SIG-M5 treated with dmso at 0.1 percent for 504 hours (cell line): ENCODE data around the gene THAP3.
A peak's percentile ranks its signal among the peaks of the same experiment; 100 is the strongest.
"Not testable (repeated sequence)": the region's sequence is repeated elsewhere in the genome, so short reads cannot be mapped to it uniquely, and the experiment has no call there.

Source experiments
- DNase-seq: peaks from one replicate; lab custom pipeline; 2025; ENCODE audit not compliant: unreplicated experiment; lab: John Stamatoyannopoulos, UW

Gene THAP3

DNA sequence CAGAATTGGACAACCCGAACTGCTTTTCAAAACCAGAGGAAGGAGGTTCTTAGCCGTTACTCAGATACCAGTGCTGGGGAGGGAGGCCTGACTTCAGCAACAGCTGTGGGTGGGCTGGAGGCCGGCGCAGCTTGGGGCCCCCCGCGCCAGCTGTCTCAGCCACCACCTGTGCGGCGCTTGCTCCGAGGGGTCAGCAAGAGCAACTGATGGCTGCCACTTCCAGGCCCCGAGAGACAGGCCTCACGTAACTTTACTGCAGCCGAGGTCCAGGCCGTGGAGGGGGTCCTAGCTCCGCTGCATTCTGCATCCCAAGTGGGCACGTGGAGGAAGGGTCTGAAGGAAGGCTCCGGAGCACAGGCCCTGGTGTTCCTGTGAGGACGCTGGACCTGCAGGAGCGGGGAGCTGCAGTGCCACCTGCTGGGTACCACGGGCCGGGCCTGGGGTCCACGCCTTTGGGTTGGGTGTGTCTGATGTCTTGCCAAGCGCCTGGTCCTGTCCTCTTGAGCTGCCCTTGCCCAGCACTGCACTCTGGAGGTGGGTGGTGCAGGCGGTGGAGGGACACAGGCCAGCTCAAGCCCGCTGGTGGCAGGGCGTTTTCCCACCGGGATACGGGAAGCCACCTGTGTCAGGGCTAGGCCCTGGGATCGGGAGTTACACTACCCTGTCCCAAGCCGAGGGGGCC lies 9.8 kb downstream of the THAP3 start:
- DNase-seq = no peak

DNA sequence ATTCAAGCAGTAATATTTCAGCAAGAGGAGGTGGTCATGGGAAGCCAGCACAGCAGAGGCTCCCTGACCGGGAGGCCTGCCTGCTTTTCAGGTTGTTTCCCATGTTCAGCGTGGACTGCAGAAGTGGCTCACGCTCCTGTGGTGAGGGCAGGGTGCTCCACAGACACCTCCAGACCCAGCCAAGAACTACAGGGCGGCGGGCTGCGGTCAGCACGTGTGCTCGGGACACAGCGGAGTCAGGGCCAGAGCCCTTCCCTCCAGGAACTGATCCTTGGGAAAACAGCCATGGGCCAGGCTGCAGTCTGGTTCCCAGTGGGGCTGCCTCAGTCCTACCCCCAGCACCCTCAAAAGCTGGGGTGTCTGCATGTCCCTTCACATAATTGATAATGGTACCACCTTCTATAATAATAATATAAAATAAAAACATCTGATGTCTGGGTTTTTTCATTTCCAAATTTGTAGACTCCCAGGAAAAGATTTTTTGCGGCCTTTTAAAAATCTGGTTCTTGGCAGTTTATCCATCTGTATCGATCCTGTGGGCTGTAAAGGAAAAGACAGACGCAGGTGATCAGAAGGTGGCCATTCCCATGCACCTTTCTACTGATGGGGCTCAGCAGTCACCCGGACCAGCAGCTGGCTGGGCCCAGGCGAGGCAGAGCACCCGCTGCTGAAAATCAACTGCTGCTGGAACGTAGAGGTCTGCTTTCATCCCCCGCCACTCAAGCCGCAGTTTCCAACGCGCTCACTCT lies 10.7 kb downstream of the THAP3 start:
- DNase-seq = no peak

GRCh38 chr1:6635910-6636760 lies 11.5 kb downstream of the THAP3 start:
- DNase-seq = no peak

DNA sequence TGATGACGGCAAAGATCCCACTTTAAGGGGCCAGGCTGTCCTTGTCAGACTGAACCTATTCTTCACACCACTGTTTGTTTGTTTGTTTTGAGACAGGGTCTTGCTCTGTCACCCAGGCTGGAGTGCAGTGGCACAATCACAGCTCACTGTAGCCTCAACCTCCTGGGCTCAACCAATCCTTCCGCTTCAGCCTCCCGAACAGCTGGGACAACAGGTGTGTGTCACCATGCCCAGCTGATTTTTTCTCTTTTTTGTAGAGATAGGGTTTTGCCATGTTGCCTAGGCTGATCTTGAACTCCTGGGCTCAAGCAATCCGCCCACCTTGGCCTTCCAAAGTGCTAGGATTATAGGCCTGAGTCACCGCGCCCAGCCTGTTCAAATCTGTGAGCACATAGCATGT lies 12.1 kb downstream of the THAP3 start:
- not testable (repeated sequence) for DNase-seq

DNA sequence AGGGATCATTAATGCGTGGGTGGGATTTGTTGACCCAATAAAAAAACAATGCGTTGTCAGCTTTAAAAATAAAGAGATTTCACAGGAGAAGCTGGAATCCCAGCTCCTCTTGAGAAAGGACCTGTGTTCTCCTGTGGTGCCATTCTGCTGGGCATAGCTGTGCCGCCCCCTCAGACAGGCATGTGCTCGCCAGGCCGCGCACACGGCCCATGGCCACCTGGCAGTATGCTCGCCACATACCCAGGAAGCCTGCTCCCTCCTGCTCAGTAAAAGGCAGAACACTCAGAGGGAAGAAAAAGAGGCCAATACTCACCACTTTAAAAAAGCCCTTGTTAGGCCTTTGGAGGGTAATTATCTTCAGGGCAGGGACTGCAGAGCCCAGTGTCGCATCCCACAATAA lies 13.1 kb downstream of the THAP3 start:
- DNase-seq = no peak

DNA sequence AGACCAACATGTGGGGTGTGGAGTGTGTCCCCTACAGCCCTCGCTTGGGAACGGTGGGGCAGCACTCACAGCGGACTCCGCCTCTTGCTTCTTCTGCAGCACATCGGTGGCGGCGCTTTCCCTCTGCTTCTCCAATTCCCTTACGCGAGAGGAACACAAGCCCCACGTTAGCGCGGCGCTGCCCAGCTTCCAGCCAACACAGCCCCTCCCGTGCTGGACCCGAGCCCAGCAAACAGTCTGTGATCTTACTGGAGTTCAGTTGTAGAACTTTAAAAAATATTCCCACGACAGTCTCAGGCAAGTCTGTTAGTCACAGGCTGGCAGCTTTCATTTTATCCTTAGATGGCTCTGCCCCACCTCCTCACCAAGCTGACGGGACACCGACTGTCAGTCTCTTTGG lies 13.6 kb downstream of the THAP3 start:
- DNase-seq = no peak

DNA sequence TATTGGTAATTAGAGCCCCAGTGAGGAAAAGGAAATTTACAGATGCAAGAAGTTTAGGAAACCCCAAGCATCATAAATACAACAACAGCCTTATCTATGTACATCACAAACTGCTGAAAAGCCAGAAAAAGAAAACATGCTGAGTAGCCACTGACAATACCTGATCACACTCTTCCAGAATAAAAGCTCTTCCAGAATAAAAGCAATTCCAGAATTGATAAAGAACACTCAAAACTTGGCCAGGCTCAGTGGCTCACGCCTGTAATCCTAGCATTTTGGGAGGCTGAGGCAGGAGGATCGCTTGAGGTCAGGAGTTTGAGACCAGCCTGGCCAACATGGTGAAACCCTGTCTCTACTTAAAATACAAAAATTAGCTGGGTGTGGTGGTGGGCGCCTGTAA lies 16.2 kb downstream of the THAP3 start:
- not testable (repeated sequence) for DNase-seq

DNA sequence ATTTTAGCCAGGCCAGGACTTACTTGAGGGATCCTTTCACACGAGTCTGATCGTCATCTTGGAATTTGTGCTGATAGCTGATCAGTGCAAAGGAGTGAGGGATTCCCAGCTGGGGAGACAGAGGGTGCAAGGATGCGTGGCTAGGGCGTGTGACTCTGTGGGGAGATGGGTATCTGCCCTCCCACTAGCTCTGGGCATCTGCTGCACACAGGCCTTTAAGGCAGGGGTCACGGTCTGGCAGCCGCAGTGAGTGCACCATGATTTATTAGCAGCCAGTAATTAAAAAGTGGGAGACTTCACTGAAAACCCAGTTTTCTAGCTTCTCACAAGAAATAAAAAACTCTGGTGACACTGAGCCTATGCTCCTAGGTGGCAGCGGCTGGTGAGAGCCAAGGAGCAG lies 20.4 kb downstream of the THAP3 start:
- no peak for DNase-seq

DNA sequence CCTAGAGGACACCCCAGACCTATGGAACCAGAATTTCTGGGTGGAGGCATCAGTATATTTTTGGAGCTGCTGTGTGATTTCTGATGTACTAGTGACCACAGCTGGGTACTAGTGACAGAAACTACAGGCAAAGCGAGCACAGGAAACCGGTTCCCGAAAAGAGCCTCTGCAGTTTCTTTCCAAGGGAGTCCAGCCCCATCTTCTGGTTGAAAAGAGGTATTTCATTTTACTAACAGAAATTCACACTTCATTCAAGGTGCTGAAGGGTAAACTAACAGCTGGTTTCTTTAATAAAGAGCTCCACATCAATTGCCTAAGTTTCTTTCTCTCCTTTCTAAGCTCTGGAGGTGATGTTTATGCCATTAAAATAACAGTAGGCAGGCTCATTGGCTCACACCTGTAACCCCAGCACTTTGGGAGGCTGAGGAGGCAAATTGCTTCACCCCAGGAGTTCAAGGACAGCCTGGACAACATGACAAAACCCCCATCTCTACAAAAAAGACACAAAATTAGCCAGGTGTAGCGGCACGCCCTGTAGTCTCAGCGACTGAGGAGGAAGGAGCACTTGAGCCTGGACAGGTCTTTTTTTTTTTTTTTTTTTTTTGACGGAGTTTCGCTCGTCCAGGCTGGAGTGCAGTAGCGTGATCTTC lies 22.0 kb downstream of the THAP3 start:
- peak; percentile 56 for DNase-seq

DNA sequence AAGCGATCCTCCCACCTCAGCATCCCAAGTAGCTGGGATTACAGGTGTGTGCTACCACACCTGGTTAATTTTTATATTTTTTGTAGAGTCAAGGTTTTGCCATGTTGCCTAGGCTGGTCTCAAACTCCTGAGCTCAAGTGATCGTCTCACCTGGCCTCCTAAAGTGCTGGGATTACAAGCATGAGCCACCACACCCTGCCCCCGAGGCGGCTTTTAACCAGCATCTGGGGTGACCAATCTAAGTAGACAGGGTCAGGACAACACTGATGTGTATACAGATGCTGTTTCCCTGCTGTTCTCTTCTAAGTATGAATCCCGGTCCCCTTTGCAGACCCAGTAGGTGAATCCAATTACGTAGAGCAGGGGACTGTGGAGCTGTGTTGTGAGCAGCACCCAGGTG lies 23.9 kb downstream of the THAP3 start:
- no peak for DNase-seq

GRCh38 chr1:6651909-6652308 lies 27.2 kb downstream of the THAP3 start:
- no peak for DNase-seq

- DNase-seq = no peak
Measured at GRCh38 chr1:6652986-6653385, 28.3 kb downstream of the THAP3 start.

GRCh38 chr1:6653436-6654290 lies 29.0 kb downstream of the THAP3 start:
- DNase-seq = no peak

DNA sequence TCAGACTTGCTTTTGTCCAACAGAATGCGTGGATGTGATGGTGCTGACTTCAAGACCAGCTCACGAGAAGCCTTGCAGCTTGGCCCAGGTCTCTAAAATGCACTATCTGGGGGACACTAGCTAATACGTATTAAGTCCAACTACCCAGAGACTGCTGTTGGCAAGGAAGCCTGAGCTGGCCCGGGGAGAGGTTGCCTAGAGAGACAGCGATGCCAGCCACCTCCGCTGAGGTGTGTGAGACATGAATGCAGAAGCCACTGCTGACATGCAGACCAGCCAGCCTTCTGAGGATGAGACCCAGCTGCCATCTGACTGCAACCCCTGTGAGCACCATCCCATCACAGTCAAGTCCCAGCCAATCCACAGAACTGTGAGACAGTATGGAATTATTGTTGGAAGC lies 32.5 kb downstream of the THAP3 start:
- no peak for DNase-seq

DNA sequence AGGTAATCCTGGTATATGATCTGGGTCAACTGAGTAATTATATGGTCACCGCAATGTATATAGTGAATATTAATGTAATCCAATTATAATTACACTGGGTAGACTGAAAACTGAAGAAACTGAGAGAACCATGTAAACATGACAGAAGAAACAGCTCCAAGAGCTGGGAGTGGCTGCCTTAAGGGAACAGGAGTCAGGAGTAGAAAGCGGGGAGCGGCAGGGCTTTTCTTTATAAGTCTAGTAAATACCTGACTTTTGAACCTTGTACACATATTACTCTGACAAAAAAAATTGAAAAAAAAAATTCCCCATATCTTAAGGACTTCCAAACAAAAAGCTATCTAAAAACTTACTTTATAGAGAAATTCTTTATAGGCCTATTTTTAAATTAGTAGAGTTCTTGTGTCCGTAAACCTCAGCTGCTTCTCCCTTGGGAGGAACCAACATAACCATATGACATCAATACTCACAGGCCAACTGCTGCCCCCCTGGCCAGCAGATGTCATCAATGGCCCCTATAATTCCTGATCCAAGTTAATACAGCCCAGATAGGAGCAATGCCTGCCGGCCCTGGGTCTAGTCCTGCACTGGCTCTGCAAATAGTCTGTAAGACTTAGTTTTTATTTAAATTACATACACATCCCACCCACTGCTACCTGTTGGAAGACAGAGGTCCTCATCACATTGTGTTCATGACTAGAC lies 33.8 kb downstream of the THAP3 start:
- no peak for DNase-seq

- DNase-seq = no peak
Measured at GRCh38 chr1:6660415-6661049, 35.9 kb downstream of the THAP3 start.

DNA sequence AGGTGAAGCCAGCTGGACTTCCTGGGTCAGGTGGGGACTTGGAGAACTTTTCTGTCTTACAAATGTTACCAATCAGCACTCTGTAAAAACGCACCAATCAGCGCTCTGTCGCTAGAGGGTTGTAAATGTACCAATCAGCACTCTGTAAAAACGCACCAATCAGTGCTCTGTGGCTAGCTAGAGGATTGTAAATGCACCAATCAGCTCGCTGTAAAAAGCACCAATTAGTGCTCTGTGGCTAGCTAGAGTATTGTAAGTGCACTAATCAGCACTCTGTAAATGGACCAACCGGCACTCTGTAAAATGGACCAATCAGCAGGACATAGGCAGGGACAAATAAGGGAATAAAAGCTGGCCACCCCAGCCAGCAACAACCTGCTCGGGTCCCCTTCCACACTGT lies 37.8 kb downstream of the THAP3 start:
- DNase-seq = not testable (repeated sequence)

GRCh38 chr1:6666696-6667095 lies 42.0 kb downstream of the THAP3 start:
- DNase-seq = no peak

GRCh38 chr1:6667139-6667538 lies 42.5 kb downstream of the THAP3 start:
- no peak for DNase-seq
